MV-4-11 (cell line): ENCODE data around the gene CELF4.
A peak's percentile ranks its signal among the peaks of the same experiment; 100 is the strongest.

Source experiments
- DNase-seq: peaks from one replicate; lab custom pipeline; 2025; lab: John Stamatoyannopoulos, UW

Gene CELF4

DNA sequence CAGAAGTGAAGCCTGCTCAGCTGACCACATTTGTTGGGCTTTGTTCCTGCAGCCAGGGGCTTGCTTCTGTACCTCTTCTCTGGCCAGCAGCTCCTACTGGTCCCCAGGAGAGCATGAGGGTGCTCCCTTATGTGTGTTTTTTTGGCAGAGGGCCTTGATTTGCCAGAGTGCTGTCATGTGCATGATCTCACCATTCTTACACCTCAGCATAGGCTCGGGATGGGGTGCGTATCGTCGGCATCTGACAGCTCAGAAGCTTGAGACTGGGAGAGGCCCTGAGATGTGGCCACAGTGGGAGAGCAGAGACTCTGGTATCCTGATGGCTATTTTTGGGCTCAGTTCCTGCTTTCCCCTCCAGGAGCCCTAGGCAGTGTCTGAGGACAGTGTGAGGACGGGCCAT lies 71.2 kb downstream of the CELF4 start:
- DNase-seq = no peak

- DNase-seq = no peak
Measured at GRCh38 chr18:37493352-37493935, 72.2 kb downstream of the CELF4 start.

DNA sequence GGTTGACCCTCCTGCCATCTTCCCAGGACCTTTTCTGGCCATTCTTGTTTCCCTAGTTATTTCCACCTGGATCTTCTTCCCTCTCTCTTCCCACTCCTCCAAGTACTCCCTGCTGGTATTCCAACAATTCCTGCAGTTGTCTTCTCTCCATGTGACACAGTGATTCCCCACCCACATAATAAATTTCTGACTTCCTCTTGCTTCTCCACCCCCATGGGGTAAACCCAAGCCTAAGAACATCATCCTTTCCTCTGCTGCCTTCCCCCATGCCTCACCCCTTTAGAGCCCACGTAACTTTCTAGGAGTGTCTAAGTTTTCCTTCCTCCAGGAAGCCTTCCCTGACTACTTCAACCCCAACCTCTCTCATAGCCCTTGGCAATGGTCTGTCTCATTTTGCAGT lies 72.6 kb downstream of the CELF4 start:
- no peak for DNase-seq

DNA sequence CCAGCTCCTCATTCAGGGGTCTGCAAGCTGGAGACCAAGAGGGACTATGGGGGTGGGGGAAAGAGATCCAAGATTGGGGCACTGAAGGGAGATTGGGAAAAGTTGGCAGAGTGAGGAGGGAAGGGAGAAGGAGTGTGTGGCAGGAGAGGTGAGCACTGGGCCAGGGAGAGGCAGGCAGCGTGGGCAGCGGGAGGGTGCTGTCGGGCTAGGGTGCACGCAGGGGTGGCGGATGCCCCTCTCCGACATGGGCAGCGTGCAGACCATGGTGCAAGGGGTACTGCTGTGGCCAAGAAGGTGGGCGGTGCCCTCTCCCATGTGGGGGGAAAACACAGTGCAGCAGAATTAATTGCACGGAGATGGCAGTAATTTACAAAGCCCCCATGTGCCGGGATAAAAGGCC lies 74.1 kb downstream of the CELF4 start:
- DNase-seq = no peak

DNA sequence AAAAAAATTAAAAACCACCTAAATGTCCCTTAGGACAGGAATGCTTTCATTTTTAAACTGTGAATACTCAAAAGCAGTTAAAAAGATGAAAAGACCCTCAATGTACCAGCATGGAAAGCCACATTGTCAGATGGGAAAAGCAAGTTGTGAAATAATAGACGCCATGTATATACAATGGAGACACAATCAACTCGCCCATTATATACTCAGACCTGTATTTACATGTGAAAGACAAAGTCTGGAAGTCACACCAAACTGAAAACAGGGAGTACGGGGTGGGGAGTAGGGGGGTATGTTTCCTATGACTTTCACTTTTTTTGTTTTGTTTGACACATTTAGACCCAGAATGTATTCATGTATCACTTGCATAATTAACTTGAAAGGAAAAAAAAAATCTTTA lies 75.6 kb downstream of the CELF4 start:
- no peak for DNase-seq

- DNase-seq = no peak
Measured at GRCh38 chr18:37489011-37489410, 76.6 kb downstream of the CELF4 start.

DNA sequence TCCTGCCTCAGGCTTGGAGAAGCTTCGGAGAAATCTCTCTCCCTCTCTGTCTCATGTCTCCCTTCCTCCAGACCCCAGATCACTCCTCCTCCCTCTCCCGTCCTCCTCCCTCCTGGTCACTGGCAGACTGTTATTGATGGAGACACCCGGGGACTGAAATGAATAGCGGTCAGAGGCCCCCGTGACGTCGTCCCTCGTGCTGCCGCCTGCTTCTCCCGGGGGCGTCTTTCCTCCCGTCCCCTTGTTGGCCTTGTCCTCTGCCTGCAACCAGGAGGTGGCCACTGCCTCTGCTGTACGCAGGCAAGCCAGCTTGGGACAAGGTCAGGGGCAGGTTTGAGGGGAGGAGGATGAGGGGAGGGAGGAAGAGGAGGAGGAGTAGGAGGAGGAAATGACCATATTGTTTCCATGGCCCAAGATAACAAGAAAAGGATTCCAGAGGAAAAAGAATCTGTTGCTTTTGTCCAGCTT lies 78.2 kb downstream of the CELF4 start:
- no peak for DNase-seq

DNA sequence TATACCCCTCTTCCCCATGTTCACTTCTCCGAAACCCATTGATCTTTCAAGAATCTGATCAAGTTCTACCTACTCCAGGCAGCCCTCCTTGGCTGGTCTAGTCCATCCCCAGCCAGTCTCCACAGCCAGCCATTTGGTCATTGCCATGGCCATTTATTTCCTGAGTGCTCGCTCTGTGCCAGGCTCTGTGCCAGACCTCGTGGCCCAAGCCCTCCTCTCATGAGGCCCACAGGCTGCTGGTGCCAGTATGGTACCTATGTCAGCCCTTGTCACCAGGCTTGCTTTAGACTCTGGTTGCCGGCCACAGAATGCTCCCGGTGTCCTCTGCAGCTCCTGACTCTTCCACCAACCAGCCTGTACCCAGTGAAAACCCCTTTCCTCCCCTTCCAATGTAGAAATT lies 78.8 kb downstream of the CELF4 start:
- no peak for DNase-seq

DNA sequence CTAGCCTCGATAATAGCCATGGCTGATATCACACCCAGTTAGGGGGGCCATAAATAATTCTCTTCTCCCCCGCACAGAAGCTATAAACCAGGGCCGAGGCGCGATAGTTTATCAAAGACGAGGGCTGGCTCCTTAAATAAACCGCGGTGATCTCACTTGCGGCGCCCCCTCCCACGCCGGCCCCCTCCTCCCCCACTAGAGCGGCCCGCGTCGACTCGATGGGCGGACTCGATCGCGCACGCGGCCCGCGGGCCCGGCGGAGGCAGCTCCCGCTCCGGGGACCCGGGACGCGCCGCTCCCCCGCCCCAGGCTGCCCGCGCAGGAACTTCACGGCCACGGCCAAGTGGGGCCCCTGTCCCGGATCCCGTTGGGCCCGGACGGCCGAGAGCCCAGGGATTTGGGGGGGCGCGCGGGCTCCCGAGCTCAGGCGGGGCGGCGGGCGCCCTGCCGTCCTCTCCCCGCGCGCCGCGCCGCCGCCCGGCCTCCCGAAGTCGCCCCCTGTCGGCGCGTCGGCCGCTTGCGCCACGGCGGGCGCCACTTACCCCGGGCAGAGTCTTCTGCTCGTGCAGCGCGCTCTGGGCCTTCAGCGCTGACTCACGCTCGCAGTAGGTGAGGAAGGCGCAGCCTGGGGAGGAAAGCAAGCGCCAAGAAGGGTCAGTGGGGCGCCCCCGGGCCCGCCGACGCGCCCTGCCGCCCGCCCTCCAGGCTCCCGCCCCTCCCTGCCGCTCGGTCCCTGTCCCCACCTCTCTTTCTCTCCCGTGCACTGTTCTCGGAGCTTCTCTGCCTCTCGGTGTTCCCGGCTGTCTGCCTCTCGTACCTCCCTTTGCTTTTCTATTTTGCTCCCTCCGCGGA lies 80.4 kb downstream of the CELF4 start:
- no peak for DNase-seq

- no peak for DNase-seq
Measured at GRCh38 chr18:37483984-37484819, 81.4 kb downstream of the CELF4 start.

DNA sequence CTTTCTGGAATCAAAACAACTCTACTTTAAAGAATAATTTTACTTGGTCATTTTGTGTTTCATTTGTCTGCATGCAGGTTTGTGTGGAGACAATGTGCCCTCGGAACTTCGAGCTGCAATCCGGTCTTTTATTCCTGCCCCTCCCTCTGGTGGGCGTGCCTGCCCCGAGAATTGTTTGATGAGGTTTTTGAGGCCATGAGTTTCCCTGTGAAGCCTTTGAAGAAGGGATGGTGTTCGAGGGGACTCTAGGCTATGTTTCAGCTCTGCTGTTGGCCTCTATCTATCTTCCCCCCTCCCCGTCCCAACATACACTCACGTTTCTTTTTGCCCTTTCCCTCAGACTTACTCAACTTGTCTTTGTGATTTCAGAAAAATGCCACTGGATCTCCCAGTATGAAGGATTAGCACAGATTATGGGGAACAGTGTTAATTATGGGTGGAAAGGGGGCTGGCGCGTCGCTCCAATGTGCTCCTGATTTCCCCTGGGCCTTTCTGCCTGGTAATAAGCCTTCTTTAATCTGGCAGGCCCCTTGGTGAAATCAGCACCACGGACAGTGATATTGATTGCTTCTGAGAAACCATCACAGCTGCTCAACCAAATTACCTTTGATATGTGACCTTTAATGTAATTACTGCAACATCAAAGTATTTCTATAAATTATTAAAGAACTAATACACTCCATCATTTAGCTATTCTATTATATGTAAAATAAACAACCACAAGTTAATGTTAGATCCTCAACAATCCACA lies 82.2 kb downstream of the CELF4 start:
- no peak for DNase-seq

- no peak for DNase-seq
Measured at GRCh38 chr18:37482433-37482832, 83.2 kb downstream of the CELF4 start.

- no peak for DNase-seq
Measured at GRCh38 chr18:37482002-37482401, 83.6 kb downstream of the CELF4 start.

DNA sequence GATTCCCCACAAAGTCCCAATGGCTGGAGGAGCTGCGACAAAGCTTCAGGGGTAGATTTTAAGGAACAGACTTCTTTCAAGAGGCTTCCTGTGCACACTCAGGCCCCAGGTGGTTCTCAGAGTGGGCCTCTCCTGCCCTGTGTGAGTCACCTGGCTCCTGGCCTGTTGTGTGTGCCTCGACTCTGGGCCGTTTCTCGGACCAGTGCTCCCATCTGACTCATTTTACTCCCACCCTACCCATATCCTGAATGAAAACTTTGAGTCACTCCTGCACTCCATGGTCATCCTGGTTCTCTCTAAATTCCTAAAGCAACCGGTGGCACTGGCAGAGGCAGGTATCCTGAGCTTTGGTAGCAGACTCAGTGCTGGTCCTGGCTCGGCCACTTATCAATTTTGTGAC lies 84.1 kb downstream of the CELF4 start:
- no peak for DNase-seq

DNA sequence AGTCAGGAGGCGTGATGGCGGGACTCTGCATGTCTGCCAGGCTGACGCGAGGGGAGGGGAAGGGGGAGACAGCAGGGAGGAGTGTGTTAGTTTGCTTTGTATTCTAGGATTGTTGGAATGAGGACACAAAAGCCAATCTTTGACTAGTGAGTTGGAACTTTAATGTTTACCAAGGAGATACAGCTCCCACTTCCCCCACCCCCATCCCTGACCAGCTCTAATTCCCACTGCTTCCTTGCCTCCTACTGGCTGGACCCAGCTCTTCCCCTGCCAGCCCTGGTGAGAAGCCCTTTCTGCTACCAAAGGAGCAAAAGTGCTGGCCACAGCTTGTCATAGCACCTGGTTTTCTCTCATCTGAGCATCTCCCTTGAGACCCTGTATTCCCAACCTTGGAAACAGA lies 84.5 kb downstream of the CELF4 start:
- DNase-seq = no peak

DNA sequence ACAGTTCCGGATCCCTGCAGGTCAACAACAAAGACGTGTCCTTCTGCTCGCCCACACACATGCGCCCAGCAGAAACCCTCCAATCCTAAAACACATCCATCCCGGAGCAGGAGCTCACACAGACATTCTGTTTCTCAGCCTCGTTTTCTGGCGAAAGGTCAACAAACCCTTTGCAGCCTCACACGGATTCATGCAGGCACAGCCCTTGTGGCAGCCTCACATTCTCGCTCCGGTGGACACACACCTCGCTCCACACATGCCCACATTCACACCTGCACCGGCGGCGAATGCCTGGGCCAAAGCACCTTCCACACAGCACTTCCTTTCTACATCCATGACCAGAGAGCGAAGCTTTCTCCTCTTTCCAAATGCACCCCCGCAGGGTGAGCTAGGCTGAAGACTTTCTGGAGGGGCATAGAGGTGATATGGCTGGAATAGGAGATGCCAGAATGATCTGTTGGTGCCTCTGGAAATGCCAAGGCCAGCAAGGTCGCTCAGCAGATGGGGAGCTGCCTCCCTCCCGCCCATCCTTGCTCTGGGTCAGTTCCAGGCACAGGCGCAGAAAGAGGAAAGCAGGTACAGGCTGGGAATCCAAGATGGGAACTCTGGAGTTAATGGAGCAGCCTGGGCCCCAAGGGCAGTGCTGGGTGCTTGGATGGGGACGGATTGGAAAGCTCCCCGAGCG lies 88.8 kb downstream of the CELF4 start:
- DNase-seq = no peak

DNA sequence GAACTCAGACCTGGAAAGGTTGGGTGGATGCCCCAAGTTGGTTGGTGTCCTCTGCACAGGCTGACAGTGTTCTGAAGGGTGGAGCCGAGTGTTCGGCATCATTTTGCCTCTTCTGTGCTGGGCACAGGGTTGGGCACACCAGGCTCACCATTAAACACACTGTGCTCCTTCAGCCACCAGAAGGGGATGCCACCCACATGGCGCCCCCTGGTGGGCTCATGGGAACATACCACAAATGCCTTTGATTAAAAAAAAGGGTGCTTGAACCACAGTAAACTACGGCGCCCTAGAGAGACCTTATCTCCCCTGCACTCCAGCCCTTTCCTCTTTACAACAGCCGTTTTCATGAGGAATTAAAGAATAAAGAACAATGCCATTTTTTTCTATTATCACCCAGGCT lies 89.4 kb downstream of the CELF4 start:
- peak; percentile 3 for DNase-seq

- no peak for DNase-seq
Measured at GRCh38 chr18:37473195-37473840, 92.3 kb downstream of the CELF4 start.

- DNase-seq = no peak
Measured at GRCh38 chr18:37471637-37472036, 94.0 kb downstream of the CELF4 start.

GRCh38 chr18:37470986-37471385 lies 94.6 kb downstream of the CELF4 start:
- DNase-seq = no peak
